Activated CD4-positive, alpha-beta T cell treated with anti-CD3 and anti-CD28 coated beads, Interleukin-2, amount 50 U/mL, for 16 hours (primary cell): ENCODE results near the gene RGS6.

Experiments
- DNase-seq: peaks from one replicate; pipeline ENCODE4 v3.0.0-alpha.2; 2020

RGS6 gene

DNA sequence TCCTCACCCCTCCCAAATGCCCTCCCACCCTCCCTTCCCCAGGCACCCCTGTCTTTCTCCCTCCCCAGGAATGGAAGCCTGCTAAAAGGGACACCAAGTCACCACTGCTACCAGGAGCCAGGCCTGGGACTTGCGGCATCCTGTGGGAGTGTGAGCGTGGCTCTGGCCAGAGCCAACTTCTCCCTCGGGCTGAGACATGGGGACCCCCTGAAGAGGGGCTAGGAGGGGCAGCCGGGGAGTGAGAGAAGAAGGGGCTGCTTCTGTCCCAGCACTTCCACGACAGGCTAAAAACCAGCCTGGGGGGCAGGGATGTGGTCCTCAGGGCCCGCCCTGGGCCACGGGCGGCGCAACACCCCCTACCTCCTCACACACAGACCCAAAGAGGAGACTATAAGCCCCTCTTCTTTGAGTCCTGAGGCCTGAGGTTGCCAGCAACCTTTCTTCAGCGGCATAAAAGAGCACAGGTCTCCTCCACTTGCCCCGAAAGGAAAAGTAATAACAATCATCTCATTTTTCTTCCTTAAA is 682.7 kb downstream of the RGS6 start:
- no peak for DNase-seq

GRCh38 chr14:72615451-72616121 is 683.4 kb downstream of the RGS6 start:
- DNase-seq: no peak
